H1 (cell line): ENCODE results near the gene VSIG10. TPM values are rescaled to one million over a fixed set of nuclear protein-coding genes. Genes with fewer than 3 reads are reported as not detected.

Experiments
- ATF3 ChIP-seq: IDR thresholded peaks from 2 replicates; pipeline ENCODE4 v1.6.1; 2011; ENCODE audit warnings: low read depth, mild to moderate bottlenecking, low read length; ENCODE audit not compliant: insufficient read depth
- JUND ChIP-seq: IDR thresholded peaks from 2 replicates; pipeline ENCODE4 v1.6.1; 2011; ENCODE audit warnings: mild to moderate bottlenecking, improper control_type of control experiment, low read length
- RAD21 ChIP-seq, 2 experiments: IDR thresholded peaks in 1 of 2; conservative IDR thresholded peaks in 1 of 2; 2 replicates each; pipeline ENCODE4 v1.6.1; 2011; ENCODE audit warnings: low read depth in 2 of 2, low read length in 2 of 2, improper control_type of control experiment in 1 of 2, inconsistent platforms in 1 of 2, mild to moderate bottlenecking in 1 of 2, moderate library complexity in 1 of 2
- SP2 ChIP-seq: IDR thresholded peaks from 2 replicates; pipeline ENCODE4 v1.6.1; 2012; ENCODE audit warnings: mild to moderate bottlenecking, low read length, inconsistent platforms
- polyA plus RNA-seq, 7 experiments: library from polyadenylated mRNA; depleted of rRNA in 3 of 7; stranded (reverse) in 5 of 7; unstranded in 2 of 7; fragments of >200 nt in 5 of 7; fragments of 200-250 nt in 2 of 7; gene quantifications; 1 replicate in 5 of 7; 2 replicates in 1 of 7; 4 replicates in 1 of 7; pipeline versions ENCODE4 v1.2.1 to v1.2.3, GENCODE V29; 2011 to 2013; ENCODE audit warnings: missing spikeins in 2 of 7, mixed read lengths in 2 of 7
- total RNA-seq: library from RNA; stranded (reverse); fragmentation: NEBNext Ultra II Directional; extraction: Animal tissue kit (Norgen Biotek cat#: 25700); gene quantifications from 2 replicates; pipeline ENCODE4 v1.2.1, GENCODE V29; 2021
- TF ChIP-seq, protein P1 (sequence below): fragments of 300-600 bp; sonication (generic); IDR thresholded peaks from 2 replicates; pipeline ENCODE4 v1.7.1; 2012; ENCODE audit warnings: low read length, moderate library complexity, mild to moderate bottlenecking, inconsistent platforms; ENCODE audit not compliant: insufficient replicate concordance

VSIG10 gene
- total and polyA plus RNA-seq, 2 of the 8 experiments (the other 6 are each of a cell fraction or from before 2014, with no cell fraction given): 34.4 to 93.6 TPM

DNA sequence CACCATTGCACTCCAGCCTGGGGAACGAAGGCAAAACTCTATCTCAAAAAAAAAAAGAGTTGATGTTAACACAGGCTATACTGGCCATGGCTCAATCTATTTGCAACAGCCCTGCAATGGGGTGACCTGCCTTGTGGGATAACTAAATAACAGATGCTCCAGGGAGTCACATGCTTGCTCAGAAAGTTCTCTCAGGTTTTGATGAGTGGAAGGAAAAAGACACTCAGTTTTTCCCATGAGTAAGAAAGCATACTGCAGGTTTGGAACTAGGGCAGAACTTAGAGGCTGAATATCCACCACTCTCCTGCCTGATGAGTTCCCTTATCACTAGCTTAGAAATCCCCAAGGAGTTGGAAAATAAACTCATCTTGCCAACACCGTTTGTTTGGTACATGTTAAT, 59.7 kb downstream of the VSIG10 start (continued):
- TF ChIP-seq, protein P1, sequence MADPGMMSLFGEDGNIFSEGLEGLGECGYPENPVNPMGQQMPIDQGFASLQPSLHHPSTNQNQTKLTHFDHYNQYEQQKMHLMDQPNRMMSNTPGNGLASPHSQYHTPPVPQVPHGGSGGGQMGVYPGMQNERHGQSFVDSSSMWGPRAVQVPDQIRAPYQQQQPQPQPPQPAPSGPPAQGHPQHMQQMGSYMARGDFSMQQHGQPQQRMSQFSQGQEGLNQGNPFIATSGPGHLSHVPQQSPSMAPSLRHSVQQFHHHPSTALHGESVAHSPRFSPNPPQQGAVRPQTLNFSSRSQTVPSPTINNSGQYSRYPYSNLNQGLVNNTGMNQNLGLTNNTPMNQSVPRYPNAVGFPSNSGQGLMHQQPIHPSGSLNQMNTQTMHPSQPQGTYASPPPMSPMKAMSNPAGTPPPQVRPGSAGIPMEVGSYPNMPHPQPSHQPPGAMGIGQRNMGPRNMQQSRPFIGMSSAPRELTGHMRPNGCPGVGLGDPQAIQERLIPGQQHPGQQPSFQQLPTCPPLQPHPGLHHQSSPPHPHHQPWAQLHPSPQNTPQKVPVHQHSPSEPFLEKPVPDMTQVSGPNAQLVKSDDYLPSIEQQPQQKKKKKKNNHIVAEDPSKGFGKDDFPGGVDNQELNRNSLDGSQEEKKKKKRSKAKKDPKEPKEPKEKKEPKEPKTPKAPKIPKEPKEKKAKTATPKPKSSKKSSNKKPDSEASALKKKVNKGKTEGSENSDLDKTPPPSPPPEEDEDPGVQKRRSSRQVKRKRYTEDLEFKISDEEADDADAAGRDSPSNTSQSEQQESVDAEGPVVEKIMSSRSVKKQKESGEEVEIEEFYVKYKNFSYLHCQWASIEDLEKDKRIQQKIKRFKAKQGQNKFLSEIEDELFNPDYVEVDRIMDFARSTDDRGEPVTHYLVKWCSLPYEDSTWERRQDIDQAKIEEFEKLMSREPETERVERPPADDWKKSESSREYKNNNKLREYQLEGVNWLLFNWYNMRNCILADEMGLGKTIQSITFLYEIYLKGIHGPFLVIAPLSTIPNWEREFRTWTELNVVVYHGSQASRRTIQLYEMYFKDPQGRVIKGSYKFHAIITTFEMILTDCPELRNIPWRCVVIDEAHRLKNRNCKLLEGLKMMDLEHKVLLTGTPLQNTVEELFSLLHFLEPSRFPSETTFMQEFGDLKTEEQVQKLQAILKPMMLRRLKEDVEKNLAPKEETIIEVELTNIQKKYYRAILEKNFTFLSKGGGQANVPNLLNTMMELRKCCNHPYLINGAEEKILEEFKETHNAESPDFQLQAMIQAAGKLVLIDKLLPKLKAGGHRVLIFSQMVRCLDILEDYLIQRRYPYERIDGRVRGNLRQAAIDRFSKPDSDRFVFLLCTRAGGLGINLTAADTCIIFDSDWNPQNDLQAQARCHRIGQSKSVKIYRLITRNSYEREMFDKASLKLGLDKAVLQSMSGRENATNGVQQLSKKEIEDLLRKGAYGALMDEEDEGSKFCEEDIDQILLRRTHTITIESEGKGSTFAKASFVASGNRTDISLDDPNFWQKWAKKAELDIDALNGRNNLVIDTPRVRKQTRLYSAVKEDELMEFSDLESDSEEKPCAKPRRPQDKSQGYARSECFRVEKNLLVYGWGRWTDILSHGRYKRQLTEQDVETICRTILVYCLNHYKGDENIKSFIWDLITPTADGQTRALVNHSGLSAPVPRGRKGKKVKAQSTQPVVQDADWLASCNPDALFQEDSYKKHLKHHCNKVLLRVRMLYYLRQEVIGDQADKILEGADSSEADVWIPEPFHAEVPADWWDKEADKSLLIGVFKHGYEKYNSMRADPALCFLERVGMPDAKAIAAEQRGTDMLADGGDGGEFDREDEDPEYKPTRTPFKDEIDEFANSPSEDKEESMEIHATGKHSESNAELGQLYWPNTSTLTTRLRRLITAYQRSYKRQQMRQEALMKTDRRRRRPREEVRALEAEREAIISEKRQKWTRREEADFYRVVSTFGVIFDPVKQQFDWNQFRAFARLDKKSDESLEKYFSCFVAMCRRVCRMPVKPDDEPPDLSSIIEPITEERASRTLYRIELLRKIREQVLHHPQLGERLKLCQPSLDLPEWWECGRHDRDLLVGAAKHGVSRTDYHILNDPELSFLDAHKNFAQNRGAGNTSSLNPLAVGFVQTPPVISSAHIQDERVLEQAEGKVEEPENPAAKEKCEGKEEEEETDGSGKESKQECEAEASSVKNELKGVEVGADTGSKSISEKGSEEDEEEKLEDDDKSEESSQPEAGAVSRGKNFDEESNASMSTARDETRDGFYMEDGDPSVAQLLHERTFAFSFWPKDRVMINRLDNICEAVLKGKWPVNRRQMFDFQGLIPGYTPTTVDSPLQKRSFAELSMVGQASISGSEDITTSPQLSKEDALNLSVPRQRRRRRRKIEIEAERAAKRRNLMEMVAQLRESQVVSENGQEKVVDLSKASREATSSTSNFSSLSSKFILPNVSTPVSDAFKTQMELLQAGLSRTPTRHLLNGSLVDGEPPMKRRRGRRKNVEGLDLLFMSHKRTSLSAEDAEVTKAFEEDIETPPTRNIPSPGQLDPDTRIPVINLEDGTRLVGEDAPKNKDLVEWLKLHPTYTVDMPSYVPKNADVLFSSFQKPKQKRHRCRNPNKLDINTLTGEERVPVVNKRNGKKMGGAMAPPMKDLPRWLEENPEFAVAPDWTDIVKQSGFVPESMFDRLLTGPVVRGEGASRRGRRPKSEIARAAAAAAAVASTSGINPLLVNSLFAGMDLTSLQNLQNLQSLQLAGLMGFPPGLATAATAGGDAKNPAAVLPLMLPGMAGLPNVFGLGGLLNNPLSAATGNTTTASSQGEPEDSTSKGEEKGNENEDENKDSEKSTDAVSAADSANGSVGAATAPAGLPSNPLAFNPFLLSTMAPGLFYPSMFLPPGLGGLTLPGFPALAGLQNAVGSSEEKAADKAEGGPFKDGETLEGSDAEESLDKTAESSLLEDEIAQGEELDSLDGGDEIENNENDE: no peak
- TF ChIP-seq SP2 (no peak), ATF3 (no peak), RAD21 (IDR thresholded peaks at IDR 0.05 in 1 of 2, conservative IDR thresholded peaks at IDR 0.05 in 1 of 2; ENCODE audit: low read depth in 2 of 2, low read length in 2 of 2) (no peak), JUND (no peak)
- TF ChIP-seq, all 59 proteins: peak for 0
